ENCODE data around the gene RYR1. TPM values are rescaled to one million over a fixed set of nuclear protein-coding genes. Genes with fewer than 3 reads are reported as not detected.
A peak's percentile ranks its signal among the peaks of the same experiment; 100 is the strongest.

RYR1 gene
- total and polyA plus RNA-seq, 2 of the 13 experiments (the other 11 are each of a cell fraction or from before 2014, with no cell fraction given), result 0.03 TPM; not detected in 1

DNA sequence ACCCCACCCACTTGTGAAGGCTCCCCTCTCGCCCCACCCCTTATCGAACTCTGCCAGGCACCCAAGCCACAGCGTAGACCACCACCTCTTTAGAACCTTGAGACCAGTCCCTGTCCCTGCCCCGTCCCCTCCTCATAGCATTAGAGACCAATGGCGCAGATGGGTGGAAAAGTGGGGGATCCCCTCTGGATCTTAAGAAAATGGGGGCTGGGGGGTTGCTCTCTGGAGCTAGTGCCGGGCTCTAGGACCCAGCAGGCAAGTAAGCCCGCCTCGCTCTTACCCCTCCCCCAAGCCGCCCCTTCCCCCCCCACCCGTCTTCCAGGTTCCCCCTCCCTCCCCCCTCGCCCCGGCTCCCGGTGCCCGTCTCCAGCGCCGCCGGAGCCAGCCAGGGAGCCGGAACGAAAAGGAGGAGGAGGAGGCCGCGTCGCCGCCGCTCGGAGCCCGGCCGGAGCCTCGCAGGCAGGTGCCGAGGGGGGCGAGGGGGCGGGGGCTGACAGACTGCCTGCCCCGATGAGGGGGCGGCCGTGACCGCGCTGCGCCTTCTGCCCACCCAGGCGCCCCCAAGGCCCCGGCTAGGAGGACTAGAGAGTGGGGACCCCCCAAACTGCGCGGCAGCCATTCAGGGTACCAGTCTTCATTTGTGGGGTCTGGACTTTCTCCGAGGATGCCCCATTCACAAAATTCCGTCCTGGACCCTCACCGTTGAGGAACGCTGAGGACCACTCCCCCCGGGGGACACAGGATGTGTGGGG lies 45.0 kb upstream of the RYR1 start, which contains the start of gene SPRED3:
TSS of gene SPRED3 (plus strand) at position 349 of the 752 bp plus-strand sequence. CDS start 1,606 bp downstream, outside the sequence.
- TF ChIP-seq, protein P1, sequence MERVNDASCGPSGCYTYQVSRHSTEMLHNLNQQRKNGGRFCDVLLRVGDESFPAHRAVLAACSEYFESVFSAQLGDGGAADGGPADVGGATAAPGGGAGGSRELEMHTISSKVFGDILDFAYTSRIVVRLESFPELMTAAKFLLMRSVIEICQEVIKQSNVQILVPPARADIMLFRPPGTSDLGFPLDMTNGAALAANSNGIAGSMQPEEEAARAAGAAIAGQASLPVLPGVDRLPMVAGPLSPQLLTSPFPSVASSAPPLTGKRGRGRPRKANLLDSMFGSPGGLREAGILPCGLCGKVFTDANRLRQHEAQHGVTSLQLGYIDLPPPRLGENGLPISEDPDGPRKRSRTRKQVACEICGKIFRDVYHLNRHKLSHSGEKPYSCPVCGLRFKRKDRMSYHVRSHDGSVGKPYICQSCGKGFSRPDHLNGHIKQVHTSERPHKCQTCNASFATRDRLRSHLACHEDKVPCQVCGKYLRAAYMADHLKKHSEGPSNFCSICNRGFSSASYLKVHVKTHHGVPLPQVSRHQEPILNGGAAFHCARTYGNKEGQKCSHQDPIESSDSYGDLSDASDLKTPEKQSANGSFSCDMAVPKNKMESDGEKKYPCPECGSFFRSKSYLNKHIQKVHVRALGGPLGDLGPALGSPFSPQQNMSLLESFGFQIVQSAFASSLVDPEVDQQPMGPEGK (CRISPR knock-in tag; IDR thresholded peaks at IDR 0.05), result 0 out of 2 replicates have a peak, but pooled peaks have one; percentile 3
- TF ChIP-seq PCBP2 (optimal IDR thresholded peaks at IDR 0.05; ENCODE audit: low read depth, low read length, poor library complexity, severe bottlenecking), result peak; percentile 26
- no peak for TF ChIP-seq SETDB1 (CRISPR knock-in tag; IDR thresholded peaks at IDR 0.05; ENCODE audit: borderline replicate concordance)
- TF ChIP-seq NRL (CRISPR knock-in tag; IDR thresholded peaks at IDR 0.05; ENCODE audit: borderline replicate concordance), result no peak
- FAIRE-seq (no peak), ATAC-seq (no peak; the same call in 2 of the 3 replicates), DNase-seq (ENCODE audit: low spot score) (no peak)
- Histone ChIP-seq H4K20me1 (ENCODE audit: insufficient read depth, low read length) (no peaks in the 10 kb centered on the region; the same call in 1 of the 2 replicates), H3K79me2 (ENCODE audit: insufficient read depth, low read length) (no peaks in the 10 kb centered on the region), H3K36me3 (replicated peaks in 1 of 2; ENCODE audit: control insufficient read depth in 1 of 2, insufficient read depth in 2 of 2, low read length in 2 of 2) (peaks cover 1 to 4% of the 10 kb centered on the region in 2 experiments; a peak in 3 of 5 replicates), H3K27me3 (ENCODE audit: control insufficient read depth in 1 of 2, insufficient read depth in 2 of 2, low read length in 2 of 2) (peaks cover 2 to 20% of the 10 kb centered on the region in 2 experiments; a peak in 3 of 5 replicates), H3K27ac (ENCODE audit: extremely low read length, insufficient read depth, low read length) (no peak within 1 kb of the TSS), H3K4me2 (ENCODE audit: low read depth, low read length) (peak within 1 kb of the TSS; percentile 89), H3K9me3 (ENCODE audit: low read length) (no peaks in the 10 kb centered on the region), H3K4me3 (replicated peaks in 1 of 3; ENCODE audit: insufficient read depth in 1 of 3, low read depth in 2 of 3, low read length in 3 of 3) (peak within 1 kb of the TSS; percentile 46 to 71 (median 63)), H3K9ac (ENCODE audit: insufficient read depth, low read depth, low read length) (0 out of 2 replicates have a peak within 1 kb of the TSS, but pooled peaks have one; percentile 13), H3K4me1 (ENCODE audit: insufficient read depth, low read length) (peaks cover 40% of the 10 kb centered on the region), H2AFZ (ENCODE audit: low read length) (no peak within 1 kb of the TSS)
- CTCF ChIA-PET (ENCODE audit: low intra/inter-chr PET ratio, low total read pairs), result no interaction called here
- 4% methylated on average over 15 of the region's 46 CpGs for WGBS (ENCODE audit: low lambda C conversion rate)
- POLR2A ChIA-PET, result interaction anchor here (1.3 to 4.0 kb wide), 5 partner anchors 13 to 230 kb away, joined by 4 to 49 read pairs (median 5); partner anchors contain the start of genes EIF3K, FAM98C and PSMD8
- in situ Hi-C loops (cut with HindIII; ENCODE audit: extremely low pct_ligation_motif_present, low pct_unique_long_range_greater_than_20kb), result no loop called here
- intact Hi-C loops (cut with micrococcal nuclease; ENCODE audit: unreplicated experiment), result no loop called here
- BruUV-seq (replicated peaks), result no TSS peak
